Psoas muscle (tissue), 8 donors: ENCODE measurements around the gene E2F6. TPM values are rescaled to one million over a fixed set of nuclear protein-coding genes. Genes with fewer than 3 reads are reported as not detected.

ENCODE experiments used
- ATAC-seq, 4 donors: fragments of 200-7000 bp; cut with Tn5 transposase; one replicate each; pipeline ENCODE4 v1.9.1; 2020; ENCODE audit warnings: moderate library complexity in 3 of 4, mild to moderate bottlenecking in 2 of 4
- DNase-seq, 2 donors: peaks; one replicate each; pipeline ENCODE4 v3.0.0-alpha.2; 2020
- H3K27ac ChIP-seq: fragments of 200-600 bp; one replicate; pipeline ENCODE4 v1.8.0; 2022
- H3K27me3 ChIP-seq, 3 donors: fragments of 200-600 bp in 1 of 3; one replicate each; pipeline versions ENCODE4 v1.6.1 to v1.8.0; 2013 to 2022; ENCODE audit warnings: low read length in 2 of 3, mild to moderate bottlenecking in 2 of 3, moderate library complexity in 1 of 3; ENCODE audit not compliant: insufficient read depth in 3 of 3
- H3K36me3 ChIP-seq, 2 donors: fragments of 200-600 bp in 1 of 2; one replicate each; pipeline versions ENCODE4 v1.6.1 to v1.8.0; 2013 to 2022; ENCODE audit warnings: low read depth in 1 of 2, mild to moderate bottlenecking in 1 of 2, moderate library complexity in 1 of 2; ENCODE audit not compliant: insufficient read depth in 1 of 2
- H3K4me1 ChIP-seq: fragments of 200-600 bp; one replicate; pipeline ENCODE4 v1.8.0; 2022
- H3K4me3 ChIP-seq: fragments of 200-600 bp; one replicate; pipeline ENCODE4 v1.8.0; 2022; ENCODE audit warnings: mild to moderate bottlenecking
- H3K9me3 ChIP-seq: fragments of 200-600 bp; one replicate; pipeline ENCODE4 v1.8.0; 2022
- CTCF ChIP-seq: fragments of 200-600 bp; IDR thresholded peaks from one replicate; pipeline ENCODE4 v1.8.0; 2022; ENCODE audit warnings: antibody characterized with exemption
- WGBS, 3 donors: extraction: QIAGEN DNeasy Blood & Tissue Kit; methylation state at CpG; one replicate each; pipeline versions ENCODE4 v1.1.6 to v1.1.7; 2013; 5-methylcytosine and 5-hydroxymethylcytosine counted together
- intact Hi-C, 2 donors: fragments of 100-400 bp; cut with DNase I; formaldehyde crosslinking; loops; one replicate each; pipeline versions ENCODE4 v1.11.0 to v1.14.2; 2022
- long read RNA-seq, 2 donors: library from polyadenylated mRNA; unstranded; transcript quantifications; one replicate each; pipeline ENCODE4 v2.0.0, GENCODE V29; 2021
- polyA plus RNA-seq, 3 donors: library from polyadenylated mRNA; stranded (reverse); fragments of 200-250 nt; gene quantifications; one replicate each; pipeline ENCODE4 v1.2.3, GENCODE V29; 2013
- total RNA-seq, 4 donors: library from RNA; stranded (reverse); fragmentation: NEBNext Ultra II Directional in 2 of 4; extraction: Animal tissue kit (Norgen Biotek cat#: 25700) in 2 of 4; gene quantifications; one replicate each; pipeline versions ENCODE4 v1.2.1 to v1.2.4, GENCODE V29; 2021 to 2023
- donor health status: healthy with polysubstance abuse.
- donor health status: DM: no; HTN: no; CAD: no; lungs with moderate emphysema.
- donor health status: Bipolar disorder and iron deficiency.
- donor health status: healthy.
- donor health status: DM: yes; HTN: yes; CAD: no.
- donor health status: DM: no; HTN: no; CAD: no.
- donor health status: DM: no; HTN: no; CAD: no.
- donor health status: DM: yes; HTN: yes; CAD: no.

The E2F6 gene
- total RNA-seq, result 10 to 100 TPM; 19.5 to 38.4 (median 25.7) TPM
- 10 to 100 TPM; 20.7 to 56.4 (median 31.3) TPM for polyA plus RNA-seq
- long read RNA-seq, donor 1, transcript E2F6-206 (8 exons, 3,296 nt), result major isoform, 5 of 13 reads
- long read RNA-seq, donor 1, partial matches to known transcripts, result 0 of 13 reads
- long read RNA-seq, donor 1, other reads (novel, unspliced or antisense), result 1 of 13 reads
- long read RNA-seq, donor 2, transcript E2F6-206 (8 exons, 3,296 nt), result major isoform, 26 of 56 reads
- long read RNA-seq, donor 2, transcript E2F6-202 (7 exons, 3,218 nt), result minor isoform, 11 of 56 reads
- long read RNA-seq, donor 2, partial matches to known transcripts, result 4 of 56 reads
- long read RNA-seq, donor 2, other reads (novel, unspliced or antisense), result 8 of 56 reads

- 0 to 1% (median 0%) methylated on average over 45 to 83 of the region's 86 CpGs for WGBS, 3 donors
- intact Hi-C loops, result no loop called here
- Histone ChIP-seq H3K4me3 (peak within 1 kb of the TSS; percentile 86), H3K9me3 (no peaks in the 10 kb centered on the region), H3K27ac (peak within 1 kb of the TSS; percentile 93), H3K36me3 (peaks cover 0 to 19% of the 10 kb centered on the region in 2 donors), H3K27me3 (no peaks in the 10 kb centered on the region), H3K4me1 (peaks cover 45% of the 10 kb centered on the region)
- peak; percentile 91 to 95 (median 92) for ATAC-seq
- TF ChIP-seq CTCF, result no peak
- peak; percentile 93 to 96 for DNase-seq
These were observed at the start of gene E2F6 for GRCh38 chr2:11465485-11466306. Gene E2F6 (minus strand): TSS chr2:11466161. CDS start chr2:11465879, 282 bp downstream.

DNA sequence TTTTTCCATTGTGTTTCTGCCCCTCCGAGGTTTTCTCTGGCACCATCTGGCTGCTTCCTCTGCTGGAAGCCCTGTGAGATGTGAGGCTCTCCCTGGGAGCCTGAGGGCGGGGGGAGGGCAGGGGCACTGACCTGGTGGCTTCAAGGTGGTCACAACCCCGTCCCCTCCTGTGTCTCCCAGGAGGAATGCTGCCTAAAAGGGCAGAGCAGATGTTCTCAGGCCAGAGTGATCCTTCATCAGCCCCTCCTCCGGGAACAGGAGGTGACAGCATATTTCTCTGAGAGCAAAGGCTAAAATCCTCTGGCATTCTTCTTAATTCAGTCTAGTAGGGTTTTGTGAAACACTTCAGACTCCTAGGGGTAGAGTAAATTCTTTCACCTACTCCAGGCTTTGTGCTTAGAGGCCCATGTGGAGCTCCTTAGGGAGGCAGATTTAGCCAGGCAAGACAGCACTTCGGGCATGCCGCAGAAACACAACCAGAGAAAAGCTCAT lies 49.6 kb upstream of the E2F6 start:
- no peaks in the 10 kb centered on the region for H3K36me3 ChIP-seq
- no peaks in the 10 kb centered on the region for H3K9me3 ChIP-seq
- no peak for TF ChIP-seq CTCF
- no peak overlapping the region for H3K27ac ChIP-seq
- no peak for ATAC-seq
- intact Hi-C loops, result no loop called here
- 54 to 65% (median 57%) methylated on average over 6 of the region's 6 CpGs for WGBS, 3 donors
- DNase-seq, result no peak
- H3K4me1 ChIP-seq, result no peaks in the 10 kb centered on the region
- H3K4me3 ChIP-seq, result no peak overlapping the region
- no peaks in the 10 kb centered on the region for H3K27me3 ChIP-seq

DNA sequence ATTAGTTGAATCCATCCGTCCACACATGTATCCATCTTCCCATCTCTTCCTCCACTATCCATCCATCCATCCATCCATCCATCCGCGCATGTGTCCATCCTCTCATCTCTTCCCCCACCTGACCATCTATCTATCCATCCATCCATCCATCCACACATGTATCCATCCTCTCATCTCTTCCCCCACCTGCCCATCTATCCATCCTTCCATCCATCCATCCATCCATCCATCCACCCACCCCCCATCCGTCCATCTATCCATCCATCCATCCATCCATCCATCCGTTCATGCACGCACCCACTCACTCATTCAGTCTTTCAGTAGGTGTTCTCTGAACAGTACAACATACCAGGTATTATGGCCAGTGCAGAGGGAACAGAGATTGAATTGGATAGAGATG lies 48.9 kb upstream of the E2F6 start:
- intact Hi-C loops, result no loop called here
- no peaks in the 10 kb centered on the region for H3K27me3 ChIP-seq
- no peak for TF ChIP-seq CTCF
- no peak overlapping the region for H3K4me3 ChIP-seq
- ATAC-seq (no peak), DNase-seq (no peak)
- H3K9me3 ChIP-seq, result no peaks in the 10 kb centered on the region
- 89 to 97% (median 95%) methylated on average over 6 of the region's 6 CpGs for WGBS, 3 donors
- no peak overlapping the region for H3K27ac ChIP-seq
- H3K36me3 ChIP-seq, result no peaks in the 10 kb centered on the region
- no peaks in the 10 kb centered on the region for H3K4me1 ChIP-seq

- no peak for TF ChIP-seq CTCF
- H3K36me3 ChIP-seq, result no peaks in the 10 kb centered on the region
- intact Hi-C loops, result no loop called here
- WGBS, 3 donors, result 89 to 98% (median 90%) methylated on average over 3 of the region's 3 CpGs
- DNase-seq (no peak), ATAC-seq (no peak)
- H3K27ac ChIP-seq, result no peak overlapping the region
- H3K9me3 ChIP-seq, result no peaks in the 10 kb centered on the region
- H3K27me3 ChIP-seq, result no peaks in the 10 kb centered on the region
- H3K4me1 ChIP-seq, result no peaks in the 10 kb centered on the region
- no peak overlapping the region for H3K4me3 ChIP-seq
These were observed 48.2 kb upstream of the E2F6 start for GRCh38 chr2:11514081-11514730.
